NCI-H128 (cell line): ENCODE measurements around the gene SOCS3.

Experiments
- DNase-seq: peaks from one replicate; lab custom pipeline; 2025; ENCODE audit not compliant: unreplicated experiment; lab: John Stamatoyannopoulos, UW

SOCS3 gene

GRCh38 chr17:78368854-78369495, 9.1 kb upstream of the SOCS3 start:
- DNase-seq = no peak

DNA sequence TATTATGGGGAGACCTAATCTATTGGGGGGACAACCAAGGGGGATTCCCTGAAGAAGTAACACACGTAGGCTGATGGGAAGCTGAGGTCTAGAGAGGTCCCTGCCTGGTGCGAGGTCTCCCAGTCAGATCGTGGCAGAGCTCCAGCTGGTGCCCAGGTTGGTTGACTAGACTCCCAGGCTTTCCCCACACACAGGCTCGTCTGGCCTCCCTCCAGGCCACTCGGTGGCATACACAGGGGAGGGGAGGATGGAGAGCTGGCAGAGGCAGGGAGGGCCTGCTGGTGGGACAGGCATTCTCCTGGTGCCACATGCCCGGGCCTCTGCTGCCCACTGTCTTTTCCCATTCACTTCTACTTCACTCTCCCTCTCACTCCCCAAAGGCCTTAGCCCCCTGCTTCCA, 8.5 kb upstream of the SOCS3 start:
- DNase-seq = no peak

- no peak for DNase-seq
These were observed 7.3 kb upstream of the SOCS3 start for GRCh38 chr17:78367193-78367592.

DNA sequence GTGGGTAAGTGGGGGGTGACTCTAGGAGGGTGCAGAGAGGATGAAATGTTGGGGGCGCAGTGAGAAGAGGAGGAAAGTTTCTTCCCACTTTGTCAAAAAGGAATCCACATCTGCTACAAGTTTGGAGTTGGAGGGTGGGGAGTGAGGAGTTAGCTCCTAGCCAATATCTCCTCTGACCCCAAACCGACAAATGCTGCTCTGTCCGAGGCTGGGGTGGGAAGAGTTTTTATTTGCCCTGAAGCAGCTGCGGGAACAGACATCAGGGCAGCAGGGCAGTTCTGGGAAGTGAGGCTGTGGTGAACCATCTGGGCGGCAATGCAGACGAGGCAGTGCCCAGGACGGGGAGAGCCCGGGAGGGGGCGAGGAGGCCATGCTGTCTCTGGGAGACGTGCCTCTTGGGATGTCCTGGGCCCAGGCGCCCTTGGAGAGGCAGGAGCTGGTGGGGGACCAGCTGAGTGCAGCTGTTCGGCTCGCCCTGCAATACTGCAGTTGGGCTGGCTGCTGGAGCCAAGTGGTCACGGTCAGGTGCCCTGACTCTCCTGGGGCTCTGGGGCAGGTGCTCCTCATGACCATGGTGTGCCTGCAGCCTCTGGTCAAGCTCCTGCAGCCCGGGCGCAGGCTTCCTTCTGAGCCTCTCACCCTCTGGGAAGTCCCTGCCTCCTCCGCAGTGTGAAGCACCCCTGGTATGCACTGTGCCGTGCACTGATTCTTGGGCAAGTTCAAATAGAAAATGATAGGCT, 6.4 kb upstream of the SOCS3 start:
- no peak for DNase-seq

GRCh38 chr17:78365561-78366108, 5.8 kb upstream of the SOCS3 start:
- no peak for DNase-seq

GRCh38 chr17:78364436-78365281, 4.8 kb upstream of the SOCS3 start:
- no peak for DNase-seq

- no peak for DNase-seq
These were observed 2.8 kb upstream of the SOCS3 start for GRCh38 chr17:78362671-78363070.

DNA sequence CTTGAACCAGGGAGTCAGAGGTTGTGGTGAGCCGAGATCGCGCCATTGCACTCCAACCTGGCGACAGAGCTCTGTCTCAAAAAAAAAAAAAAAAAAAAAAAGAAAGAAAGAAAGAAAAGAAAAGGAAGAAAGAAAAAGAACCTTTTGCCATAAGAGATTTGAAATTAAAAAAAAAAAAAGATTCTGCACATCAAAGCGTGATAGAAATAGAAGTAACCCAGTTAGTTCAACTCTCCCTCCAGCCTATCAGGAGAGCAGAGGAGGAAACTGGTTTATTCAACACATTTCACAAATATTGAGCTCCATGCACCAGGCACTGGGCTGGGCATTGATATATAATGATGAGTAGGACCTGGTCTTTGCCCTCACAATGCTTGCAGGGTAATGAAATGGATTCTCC, 2.4 kb upstream of the SOCS3 start:
- DNase-seq = no peak

GRCh38 chr17:78361225-78361701, 1.4 kb upstream of the SOCS3 start:
- no peak for DNase-seq

- peak; percentile 62 for DNase-seq
These were observed 721 bp upstream of the SOCS3 start for GRCh38 chr17:78360371-78361224.

GRCh38 chr17:78359321-78359996, 418 bp downstream of the SOCS3 start:
- DNase-seq = no peak

GRCh38 chr17:78358538-78359320, 1.1 kb downstream of the SOCS3 start:
- DNase-seq = no peak

DNA sequence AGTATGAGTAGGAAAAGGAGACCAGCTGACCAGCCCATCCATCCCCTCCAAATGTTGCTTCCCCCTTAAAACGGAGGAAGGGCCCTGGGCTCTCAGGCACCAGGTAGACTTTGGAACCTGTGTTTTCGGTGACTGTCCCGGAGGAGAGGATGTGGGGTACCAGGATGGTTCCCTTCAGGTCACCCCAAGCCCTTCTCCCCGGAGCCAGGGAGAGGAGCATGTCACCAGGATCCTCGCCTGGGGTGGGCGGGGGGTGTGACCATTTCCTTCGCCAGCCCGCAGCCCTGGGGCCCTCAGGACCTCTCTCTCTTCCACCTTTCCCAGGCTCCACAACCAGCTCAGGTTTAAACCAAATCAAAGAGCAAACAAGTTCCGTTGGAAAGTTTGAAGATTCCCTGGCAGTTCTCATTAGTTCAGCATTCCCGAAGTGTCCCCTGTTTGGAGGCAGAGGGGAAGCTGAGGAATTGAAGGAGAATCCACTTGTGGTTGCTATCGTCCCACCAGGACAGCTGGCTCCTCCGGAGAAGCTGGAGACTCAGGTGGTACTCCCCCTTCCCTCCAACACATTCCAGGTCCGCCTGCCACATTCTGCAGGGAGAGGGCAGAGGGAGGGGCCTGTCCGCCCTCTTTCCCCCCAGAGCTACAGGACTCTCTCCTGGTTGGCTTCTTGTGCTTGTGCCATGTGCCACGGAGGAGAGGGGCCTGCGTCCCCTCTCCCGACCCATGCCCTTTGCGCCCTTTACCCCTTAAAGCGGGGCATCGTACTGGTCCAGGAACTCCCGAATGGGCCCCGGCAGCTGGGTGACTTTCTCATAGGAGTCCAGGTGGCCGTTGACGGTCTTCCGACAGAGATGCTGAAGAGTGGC, 2.0 kb downstream of the SOCS3 start:
- no peak for DNase-seq

DNA sequence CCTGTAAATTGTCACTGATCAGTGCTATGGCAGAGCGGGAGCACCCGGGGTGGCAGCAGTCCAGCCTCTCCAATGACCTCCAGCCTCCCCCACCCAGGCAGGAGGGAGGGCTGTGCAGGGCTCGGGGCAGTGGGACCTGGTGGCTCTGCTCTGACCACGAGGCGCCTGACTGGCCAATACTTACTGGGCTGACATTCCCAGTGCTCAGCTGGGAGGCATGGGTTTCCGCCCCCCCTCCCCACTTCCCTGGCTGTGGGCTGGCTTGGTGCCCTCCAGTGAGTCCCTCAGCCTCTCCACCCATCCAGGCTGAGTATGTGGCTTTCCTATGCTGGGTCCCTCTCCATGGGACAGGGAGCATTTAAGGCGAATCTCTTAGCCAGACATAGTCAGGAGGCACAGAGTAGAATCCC, 2.7 kb downstream of the SOCS3 start:
- DNase-seq = no peak

GRCh38 chr17:78356101-78356713, 3.7 kb downstream of the SOCS3 start:
- no peak for DNase-seq

- DNase-seq = no peak
These were observed 4.2 kb downstream of the SOCS3 start for GRCh38 chr17:78355701-78356100.

- DNase-seq = no peak
These were observed 4.7 kb downstream of the SOCS3 start for GRCh38 chr17:78355045-78355641.
